HCT116 (cell line): Measurements from ENCODE around the gene CCDC185.

Experiments used
- CBX3 ChIP-seq: IDR thresholded peaks from 2 replicates; pipeline ENCODE4 v1.6.1; 2012; ENCODE audit warnings: low read depth
- ZNF274 ChIP-seq: fragments of 200-500 bp; sonication (Bioruptor generic); IDR thresholded peaks from 2 replicates; pipeline ENCODE4 v1.6.1; 2014; ENCODE audit warnings: mild to moderate bottlenecking, low read depth, low read length, inconsistent platforms
- TF ChIP-seq, protein P1 (sequence below), 3 experiments: fragments of 200-600 bp in 1 of 3; sonication (generic) in 1 of 3; IDR thresholded peaks in 2 of 3; conservative IDR thresholded peaks in 1 of 3; 2 replicates each; pipeline ENCODE4 v1.5.1; 2012 to 2017; ENCODE audit warnings: low read depth in 2 of 3, low read length in 2 of 3, antibody characterized with exemption in 1 of 3, borderline replicate concordance in 1 of 3, control low read depth in 1 of 3, mild to moderate bottlenecking in 1 of 3, mixed read lengths in 1 of 3, mixed run types in 1 of 3, moderate library complexity in 1 of 3; ENCODE audit not compliant: insufficient read depth in 1 of 3

DNA sequence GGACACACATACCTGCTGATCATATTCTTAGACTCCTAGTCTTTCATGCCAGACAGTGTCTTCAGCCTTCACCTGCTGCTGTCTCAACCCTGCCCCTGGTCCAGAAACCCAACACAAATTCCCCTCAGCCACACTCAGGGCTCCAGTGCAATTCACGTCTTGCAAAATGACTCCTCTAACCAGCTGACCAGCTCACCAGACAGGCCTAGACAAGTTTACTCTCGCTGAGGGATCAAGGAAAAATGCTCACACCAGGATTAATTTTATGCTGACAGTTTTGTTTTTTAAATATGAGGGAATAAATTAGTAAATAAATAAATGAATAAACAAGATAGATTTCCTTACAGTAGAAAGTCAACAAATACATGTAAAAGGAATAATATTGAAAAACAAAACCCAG, 28.5 kb downstream of the CCDC185 start:
- TF ChIP-seq CBX3 = no peak
- TF ChIP-seq, protein P1, sequence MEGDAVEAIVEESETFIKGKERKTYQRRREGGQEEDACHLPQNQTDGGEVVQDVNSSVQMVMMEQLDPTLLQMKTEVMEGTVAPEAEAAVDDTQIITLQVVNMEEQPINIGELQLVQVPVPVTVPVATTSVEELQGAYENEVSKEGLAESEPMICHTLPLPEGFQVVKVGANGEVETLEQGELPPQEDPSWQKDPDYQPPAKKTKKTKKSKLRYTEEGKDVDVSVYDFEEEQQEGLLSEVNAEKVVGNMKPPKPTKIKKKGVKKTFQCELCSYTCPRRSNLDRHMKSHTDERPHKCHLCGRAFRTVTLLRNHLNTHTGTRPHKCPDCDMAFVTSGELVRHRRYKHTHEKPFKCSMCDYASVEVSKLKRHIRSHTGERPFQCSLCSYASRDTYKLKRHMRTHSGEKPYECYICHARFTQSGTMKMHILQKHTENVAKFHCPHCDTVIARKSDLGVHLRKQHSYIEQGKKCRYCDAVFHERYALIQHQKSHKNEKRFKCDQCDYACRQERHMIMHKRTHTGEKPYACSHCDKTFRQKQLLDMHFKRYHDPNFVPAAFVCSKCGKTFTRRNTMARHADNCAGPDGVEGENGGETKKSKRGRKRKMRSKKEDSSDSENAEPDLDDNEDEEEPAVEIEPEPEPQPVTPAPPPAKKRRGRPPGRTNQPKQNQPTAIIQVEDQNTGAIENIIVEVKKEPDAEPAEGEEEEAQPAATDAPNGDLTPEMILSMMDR (IDR thresholded peaks at IDR 0.05 in 2 of 3, conservative IDR thresholded peaks at IDR 0.05 in 1 of 3; ENCODE audit: borderline replicate concordance in 1 of 3, insufficient read depth in 1 of 3, low read depth in 2 of 3, low read length in 2 of 3) = no peak
- no peak for TF ChIP-seq ZNF274
